GDM1 (cell line): ENCODE data around the gene RASL11B.
A peak's percentile ranks its signal among the peaks of the same experiment; 100 is the strongest.
"Not testable (repeated sequence)": the region's sequence is repeated elsewhere in the genome, so short reads cannot be mapped to it uniquely, and the experiment has no call there.

Experiments
- DNase-seq: peaks from one replicate; lab custom pipeline; 2025; lab: John Stamatoyannopoulos, UW

RASL11B gene, protein sequence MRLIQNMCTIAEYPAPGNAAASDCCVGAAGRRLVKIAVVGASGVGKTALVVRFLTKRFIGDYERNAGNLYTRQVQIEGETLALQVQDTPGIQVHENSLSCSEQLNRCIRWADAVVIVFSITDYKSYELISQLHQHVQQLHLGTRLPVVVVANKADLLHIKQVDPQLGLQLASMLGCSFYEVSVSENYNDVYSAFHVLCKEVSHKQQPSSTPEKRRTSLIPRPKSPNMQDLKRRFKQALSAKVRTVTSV

DNA sequence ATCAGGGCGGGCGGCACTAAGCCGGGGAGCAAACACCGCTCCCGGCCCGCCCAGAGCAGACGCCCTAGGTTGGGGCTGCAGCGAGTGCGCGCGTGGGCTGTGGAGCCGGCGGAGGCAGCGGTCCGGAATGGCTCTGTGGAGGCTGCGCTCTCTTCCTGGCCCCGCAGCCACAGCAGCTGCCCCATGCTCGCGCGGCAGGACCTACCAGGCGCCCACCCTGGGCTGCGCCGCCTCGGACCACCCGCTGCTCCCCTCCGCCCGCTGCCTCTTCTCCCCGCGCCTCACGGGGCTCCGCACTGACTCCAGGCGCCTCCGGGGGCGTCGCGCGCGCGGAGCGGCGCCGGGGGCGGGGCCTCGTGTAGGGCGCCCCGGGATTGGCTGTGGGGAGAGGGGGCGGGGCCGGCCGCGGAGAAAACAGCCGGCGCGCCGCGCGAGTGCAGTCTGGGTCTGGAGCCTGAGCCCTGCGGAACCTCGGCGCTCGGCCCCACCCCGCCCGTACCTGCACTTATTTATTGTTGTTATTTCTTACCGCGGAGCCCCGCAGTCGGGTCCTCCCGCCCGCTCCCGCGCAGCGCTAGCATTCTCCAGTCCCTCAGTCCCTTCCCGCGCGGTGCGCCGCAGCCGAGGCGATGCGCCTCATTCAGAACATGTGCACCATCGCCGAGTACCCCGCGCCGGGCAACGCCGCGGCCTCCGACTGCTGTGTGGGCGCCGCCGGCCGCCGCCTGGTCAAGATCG is at the start of gene RASL11B:
Gene RASL11B, plus strand, starts transcription at position 439 of the 738 bp plus-strand sequence. Its CDS starts 191 bp downstream, at position 630.
- peak; percentile 57 for DNase-seq

DNA sequence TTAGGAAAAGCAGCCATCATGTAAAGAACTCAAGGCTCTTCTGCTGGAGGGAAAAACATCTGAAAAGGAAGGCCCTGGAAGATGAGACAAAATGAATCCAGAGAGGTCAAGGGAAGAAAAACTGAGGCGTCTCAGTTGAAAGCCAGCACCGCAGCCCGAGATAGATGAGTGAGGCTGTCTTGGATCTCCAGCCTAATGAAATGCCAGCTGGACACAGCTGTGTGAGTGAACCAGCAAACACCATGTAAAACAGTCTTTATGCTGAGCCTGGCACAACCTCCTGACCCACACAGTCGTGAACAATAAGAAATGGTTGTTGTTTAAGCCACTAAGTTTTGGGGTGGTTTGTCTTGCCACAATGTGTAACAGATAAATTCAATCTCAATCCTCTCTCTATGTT is 48.6 kb upstream of the RASL11B start:
- no peak for DNase-seq

GRCh38 chr4:52822583-52822971 is 39.5 kb upstream of the RASL11B start:
- DNase-seq = no peak

DNA sequence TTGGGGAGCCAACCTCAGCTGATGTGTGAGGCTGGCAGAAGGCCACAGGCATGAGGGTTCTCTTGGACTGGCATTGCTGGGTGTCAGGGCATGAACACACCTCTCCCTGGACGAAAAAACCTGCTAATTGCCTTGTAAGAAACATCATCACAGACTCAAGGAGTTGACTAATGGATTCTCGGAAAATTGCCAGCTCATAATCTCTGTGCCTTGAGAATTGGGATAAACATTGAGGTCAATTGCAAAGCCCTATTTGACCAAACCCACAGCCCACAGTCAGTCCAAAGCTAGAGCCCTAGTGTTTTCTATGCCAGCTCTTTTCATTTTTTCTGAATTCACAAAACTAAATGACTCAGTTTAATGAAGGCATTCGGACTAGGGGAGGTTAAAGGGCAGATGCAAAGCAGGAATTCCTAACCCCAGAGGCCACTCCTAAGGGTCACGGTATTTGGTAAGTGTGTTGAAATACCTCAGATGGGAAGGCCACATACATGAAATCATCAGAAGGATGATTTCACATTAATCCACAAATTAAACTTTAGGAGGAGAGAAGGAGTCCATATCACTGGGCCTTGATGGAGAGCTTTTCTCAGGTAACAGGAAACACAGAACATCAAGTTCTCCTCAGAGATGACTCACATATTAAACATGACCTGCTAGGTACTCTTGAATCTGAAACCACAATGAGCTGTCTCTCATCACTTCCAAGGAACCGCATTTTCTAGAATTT is 39.0 kb upstream of the RASL11B start:
- no peak for DNase-seq

- DNase-seq = no peak
Observed at GRCh38 chr4:52823702-52824092, 38.4 kb upstream of the RASL11B start.

DNA sequence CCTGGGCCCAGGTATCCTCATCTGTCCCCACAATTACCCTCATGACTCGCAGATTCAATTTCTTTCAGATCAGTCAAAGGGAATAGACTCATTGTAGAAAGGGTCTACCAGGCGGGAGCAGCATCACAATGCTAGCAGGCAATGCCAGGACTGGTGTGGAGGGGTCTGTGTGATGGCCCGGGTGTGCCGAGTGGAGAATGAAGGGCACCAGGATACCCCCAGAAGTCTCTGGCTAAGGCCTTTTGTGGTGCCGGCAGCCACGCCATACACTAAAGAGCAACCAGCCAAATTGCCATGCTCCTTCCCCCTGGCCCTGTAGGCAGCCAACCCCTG is 37.9 kb upstream of the RASL11B start:
- DNase-seq = no peak

- DNase-seq = no peak
Observed at GRCh38 chr4:52824603-52825459, 37.3 kb upstream of the RASL11B start.

- DNase-seq = no peak
Observed at GRCh38 chr4:52825460-52826090, 36.5 kb upstream of the RASL11B start.

GRCh38 chr4:52833941-52834525 is 28.1 kb upstream of the RASL11B start:
- DNase-seq = no peak

- DNase-seq = not testable (repeated sequence)
Observed at GRCh38 chr4:52834641-52835456, 27.3 kb upstream of the RASL11B start.

DNA sequence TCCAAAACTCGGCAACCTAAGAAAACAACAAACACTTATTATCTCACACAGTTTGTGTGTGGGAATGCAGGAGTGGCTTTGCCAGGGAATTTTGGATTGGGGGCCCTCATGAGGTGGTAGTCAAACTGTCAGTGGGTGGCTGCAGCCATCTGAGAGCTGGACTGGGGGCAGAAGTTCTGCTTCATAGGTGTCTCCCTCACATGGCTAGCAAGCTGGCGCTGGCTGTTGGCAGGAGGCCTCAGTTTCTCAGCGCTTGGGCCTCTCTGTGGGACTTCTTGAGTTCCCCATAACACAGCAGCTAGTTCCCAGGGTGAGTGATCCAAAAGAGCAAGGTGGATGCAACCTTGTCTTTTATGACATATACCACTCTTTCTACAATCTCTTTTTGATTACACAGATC is 26.0 kb upstream of the RASL11B start:
- no peak for DNase-seq

DNA sequence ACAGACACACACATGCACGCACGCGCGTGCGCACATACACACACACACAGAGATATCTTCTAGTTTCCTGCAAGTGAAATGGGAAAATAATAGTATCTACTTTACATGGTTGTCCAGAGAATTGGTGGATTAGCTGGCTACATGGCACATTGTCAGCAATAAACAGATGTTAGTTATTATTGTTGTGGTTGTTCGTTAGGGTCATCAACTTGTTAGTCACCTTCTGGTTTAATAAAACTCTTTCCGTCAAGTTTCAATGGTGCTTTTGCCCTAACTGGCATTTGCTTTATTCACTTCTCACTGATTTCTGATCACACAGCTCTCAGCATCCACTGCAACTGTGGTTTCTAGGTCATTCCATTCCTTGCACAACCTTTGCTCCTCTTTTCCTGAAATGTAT is 25.4 kb upstream of the RASL11B start:
- no peak for DNase-seq

DNA sequence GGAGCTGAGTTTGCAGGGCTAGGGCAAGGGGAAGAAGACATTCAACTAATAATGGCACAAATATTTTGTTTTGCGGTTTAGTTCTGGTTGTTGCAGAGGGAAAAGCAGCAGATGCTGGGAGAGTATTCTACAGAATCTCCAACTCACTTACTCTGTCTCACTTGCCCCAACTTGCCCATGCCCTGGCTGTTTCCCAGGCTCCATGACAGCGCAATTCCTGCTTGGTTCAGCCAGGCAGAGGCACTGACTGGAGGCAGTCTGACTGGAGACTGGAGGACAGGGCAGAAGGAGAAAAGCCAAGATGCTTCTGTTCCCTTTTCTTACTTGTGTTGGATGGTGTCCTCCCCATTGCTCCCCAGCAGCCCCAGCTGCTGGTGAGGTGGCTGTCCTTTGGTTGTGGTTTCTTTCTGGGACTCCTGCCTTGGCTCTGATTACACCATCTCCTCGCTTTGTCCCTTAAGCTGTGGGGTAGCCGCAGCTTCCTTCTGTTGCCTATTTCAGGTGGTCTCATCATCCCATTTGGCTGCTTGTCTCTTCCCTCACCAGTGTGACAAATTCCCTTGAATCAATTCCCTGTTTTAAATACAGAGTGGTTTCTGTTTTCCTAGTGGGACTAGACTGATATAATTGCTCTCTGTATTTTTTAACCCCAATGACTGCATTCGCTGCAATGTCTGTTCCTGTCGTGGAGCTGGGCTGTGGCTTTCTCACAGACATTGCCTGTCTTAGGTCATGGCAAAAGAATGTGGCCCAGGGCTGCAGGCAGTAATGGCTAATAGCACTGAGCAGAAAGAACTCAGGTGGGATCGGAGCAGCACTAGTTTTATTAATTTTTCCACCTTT is 24.2 kb upstream of the RASL11B start:
- no peak for DNase-seq

GRCh38 chr4:52838729-52839586 is 23.2 kb upstream of the RASL11B start:
- no peak for DNase-seq

- no peak for DNase-seq
Observed at GRCh38 chr4:52840531-52841370, 21.4 kb upstream of the RASL11B start.

DNA sequence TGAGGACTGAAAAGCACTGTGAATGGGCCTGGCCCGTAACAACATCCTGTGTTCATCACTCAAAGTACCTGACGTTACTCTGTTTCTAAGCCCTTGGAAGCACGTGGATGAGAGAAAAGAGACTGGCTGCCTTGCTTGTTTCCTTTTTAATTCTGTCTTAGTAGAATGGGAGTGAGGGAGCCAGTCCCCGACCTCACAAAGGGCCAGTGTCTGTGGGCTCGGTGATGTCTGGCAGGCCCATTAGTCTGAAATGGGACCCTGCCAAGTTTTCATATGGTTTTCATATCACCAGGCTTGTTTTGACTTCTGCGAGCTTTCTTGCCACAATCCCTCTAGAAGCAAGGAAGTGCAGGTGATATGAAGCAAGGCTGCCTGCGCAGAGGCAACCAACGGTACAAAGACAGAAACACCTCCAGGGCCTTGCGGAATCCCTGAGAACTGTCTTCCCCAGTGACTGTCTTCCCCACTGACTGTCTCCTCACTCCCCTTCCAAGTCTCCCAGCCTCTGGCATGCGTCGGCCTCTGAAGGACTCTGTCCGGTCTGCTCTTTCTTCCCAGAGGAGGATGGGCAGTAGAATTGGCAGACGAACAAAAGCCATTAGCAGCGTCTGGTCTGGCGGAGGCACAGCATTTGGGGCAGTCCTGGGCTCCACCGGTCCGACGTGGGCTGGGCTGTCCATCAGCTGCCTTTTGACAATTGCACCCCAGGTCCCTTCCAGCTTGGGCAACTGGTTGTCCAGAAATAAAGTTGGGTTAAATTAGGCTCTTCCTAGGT is 20.2 kb upstream of the RASL11B start:
- DNase-seq = no peak

GRCh38 chr4:52842792-52843191 is 19.3 kb upstream of the RASL11B start:
- DNase-seq = no peak
